AG09319 (cell line): ENCODE measurements around the gene NCAPH2.

Source experiments
- DNase-seq: peaks from one replicate; pipeline ENCODE4 v3.0.0-alpha.2; 2010; ENCODE audit warnings: low read depth; ENCODE audit errors: extremely low read depth
- TF ChIP-seq, protein P1 (sequence below): IDR thresholded peaks from 2 replicates; pipeline ENCODE4 v1.5.1; 2011; ENCODE audit warnings: low read depth, mild to moderate bottlenecking, inconsistent platforms, low read length, moderate library complexity

Gene NCAPH2

DNA sequence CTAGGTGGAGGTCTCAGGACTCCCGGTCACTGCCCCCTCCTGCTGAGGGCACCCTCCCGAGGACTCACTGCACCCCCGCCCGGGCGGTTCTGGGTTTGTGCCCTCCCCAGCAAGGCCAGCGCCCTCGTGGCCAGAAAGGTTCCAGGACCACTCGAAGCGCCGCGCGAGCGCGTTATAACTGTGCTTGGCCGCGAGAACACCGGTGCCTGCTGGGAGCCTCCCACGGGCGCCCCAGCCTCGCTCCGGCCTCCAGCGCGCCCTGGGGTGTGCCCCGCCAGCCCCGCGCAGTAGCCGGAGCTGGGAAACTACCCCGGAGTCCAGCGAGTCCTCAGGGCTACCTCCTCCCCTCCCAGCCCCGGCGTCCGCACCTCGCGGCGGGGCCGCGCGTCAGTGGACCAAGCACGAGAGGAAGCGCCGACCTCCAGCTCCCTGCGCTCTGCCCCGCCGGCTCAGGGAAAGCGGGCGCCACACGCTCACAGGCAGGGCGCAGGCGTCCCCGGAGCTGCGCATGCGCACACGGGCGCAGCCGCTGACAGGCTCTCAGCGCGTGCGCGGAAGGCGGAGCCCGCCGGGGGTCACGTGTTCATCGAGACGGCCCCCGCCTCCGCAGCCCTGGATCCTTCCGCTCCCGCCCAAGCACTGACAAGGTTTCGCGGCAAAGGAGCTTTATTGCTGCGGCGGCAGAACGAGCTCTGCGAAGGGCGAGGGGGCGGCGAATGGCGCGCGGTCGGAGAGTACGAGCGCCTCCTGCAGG, 17.3 kb downstream of the NCAPH2 start, which contains the start of gene SCO2:
Gene SCO2 (minus strand): TSS at position 495 of the 754 bp plus-strand sequence. CDS start 1,187 bp downstream, outside the sequence.
- TF ChIP-seq, protein P1, sequence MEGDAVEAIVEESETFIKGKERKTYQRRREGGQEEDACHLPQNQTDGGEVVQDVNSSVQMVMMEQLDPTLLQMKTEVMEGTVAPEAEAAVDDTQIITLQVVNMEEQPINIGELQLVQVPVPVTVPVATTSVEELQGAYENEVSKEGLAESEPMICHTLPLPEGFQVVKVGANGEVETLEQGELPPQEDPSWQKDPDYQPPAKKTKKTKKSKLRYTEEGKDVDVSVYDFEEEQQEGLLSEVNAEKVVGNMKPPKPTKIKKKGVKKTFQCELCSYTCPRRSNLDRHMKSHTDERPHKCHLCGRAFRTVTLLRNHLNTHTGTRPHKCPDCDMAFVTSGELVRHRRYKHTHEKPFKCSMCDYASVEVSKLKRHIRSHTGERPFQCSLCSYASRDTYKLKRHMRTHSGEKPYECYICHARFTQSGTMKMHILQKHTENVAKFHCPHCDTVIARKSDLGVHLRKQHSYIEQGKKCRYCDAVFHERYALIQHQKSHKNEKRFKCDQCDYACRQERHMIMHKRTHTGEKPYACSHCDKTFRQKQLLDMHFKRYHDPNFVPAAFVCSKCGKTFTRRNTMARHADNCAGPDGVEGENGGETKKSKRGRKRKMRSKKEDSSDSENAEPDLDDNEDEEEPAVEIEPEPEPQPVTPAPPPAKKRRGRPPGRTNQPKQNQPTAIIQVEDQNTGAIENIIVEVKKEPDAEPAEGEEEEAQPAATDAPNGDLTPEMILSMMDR: peak; percentile 30

GRCh38 chr22:50525858-50526107, 17.8 kb downstream of the NCAPH2 start:
- DNase-seq: no peak
- TF ChIP-seq, protein P1: no peak

More for the DNA sequence above, 17.3 kb downstream of the NCAPH2 start, which contains the start of gene SCO2:
- peak; percentile 94 for DNase-seq

GRCh38 chr22:50526108-50526833, 18.2 kb downstream of the NCAPH2 start:
- TF ChIP-seq, protein P1: peak; percentile 37
- no peak for DNase-seq

DNA sequence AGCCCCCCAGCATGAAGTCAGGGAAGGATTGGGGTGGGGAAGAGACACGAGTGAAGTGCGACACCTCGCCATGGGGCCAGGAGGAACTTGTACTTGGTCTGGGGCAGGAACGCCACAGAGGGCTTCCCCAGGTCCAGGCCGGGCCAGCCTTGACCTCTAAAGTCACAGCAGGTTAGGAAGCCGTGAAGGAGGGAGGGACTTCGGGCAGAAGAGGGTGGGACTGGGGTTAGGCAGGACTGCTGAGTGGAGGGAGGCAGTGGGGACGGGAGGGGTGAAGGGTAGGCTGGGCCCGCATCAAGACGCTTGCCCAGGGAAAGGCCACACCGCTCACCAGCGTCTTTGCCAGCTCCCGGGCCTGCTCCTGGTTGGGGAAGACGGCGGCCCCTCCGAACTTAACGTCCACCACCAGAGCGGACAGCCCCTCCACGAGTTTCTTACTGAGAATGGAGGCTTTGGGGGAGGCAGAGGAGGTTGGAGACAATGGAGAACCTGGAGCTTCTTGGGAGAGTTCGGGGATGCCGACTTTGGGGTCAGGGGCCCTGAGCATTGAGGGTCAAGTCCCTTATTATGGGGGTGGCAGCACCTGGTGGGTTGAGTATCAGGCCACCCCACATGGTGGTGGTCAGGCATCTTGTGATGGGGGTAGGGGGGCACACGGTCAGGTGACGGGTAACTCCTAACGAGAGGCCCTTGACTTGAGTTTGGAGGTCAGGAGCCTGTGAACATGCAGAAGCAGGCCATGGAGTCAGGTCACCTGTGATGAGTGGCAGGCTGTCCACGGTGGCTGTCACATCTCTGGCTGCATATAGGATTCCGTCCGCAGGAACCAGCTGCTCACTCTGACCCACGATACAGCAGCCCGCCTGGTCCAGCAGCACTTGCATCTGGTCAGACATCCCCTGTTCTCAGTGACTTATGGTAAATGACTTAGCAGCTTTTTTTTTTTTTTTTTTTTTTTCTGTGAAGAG, 19.1 kb downstream of the NCAPH2 start:
- TF ChIP-seq, protein P1: no peak
- no peak for DNase-seq

GRCh38 chr22:50527921-50528681, 20.1 kb downstream of the NCAPH2 start:
- no peak for DNase-seq
- TF ChIP-seq, protein P1: no peak

GRCh38 chr22:50528682-50529415, 20.8 kb downstream of the NCAPH2 start:
- TF ChIP-seq, protein P1: no peak
- no peak for DNase-seq
